HG03045 (cell line): ENCODE results near the gene IL25.
"Not testable (repeated sequence)": the region's sequence is repeated elsewhere in the genome, so short reads cannot be mapped to it uniquely, and the experiment has no call there.

Experiments used
- ATAC-seq: cut with Tn5 transposase; IDR thresholded peaks from one replicate; pipeline ENCODE4 v1.9.1; 2021; ENCODE audit warnings: mild to moderate bottlenecking, moderate library complexity; ENCODE audit not compliant: unreplicated experiment

The IL25 gene

DNA sequence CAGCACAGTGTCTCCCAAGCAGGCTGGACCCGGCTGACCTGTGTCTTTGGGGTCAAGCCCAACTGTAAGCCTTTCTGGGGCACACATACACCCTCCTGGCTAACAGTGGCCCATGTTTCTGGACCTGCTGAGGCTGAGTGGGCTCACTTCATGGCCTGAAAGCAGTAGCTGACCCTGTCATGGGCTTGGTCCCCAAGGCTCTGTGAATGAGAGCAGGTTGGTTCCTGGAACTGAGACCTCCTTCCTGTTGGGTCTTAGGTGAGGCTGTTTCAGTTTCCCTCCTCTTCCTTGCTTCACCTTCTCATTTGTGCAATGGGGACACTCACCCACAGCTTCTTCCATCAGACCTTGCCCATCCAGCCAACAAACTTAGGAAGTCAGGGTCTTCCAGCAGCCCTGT, 744 bp upstream of the IL25 start:
- no peak for ATAC-seq

DNA sequence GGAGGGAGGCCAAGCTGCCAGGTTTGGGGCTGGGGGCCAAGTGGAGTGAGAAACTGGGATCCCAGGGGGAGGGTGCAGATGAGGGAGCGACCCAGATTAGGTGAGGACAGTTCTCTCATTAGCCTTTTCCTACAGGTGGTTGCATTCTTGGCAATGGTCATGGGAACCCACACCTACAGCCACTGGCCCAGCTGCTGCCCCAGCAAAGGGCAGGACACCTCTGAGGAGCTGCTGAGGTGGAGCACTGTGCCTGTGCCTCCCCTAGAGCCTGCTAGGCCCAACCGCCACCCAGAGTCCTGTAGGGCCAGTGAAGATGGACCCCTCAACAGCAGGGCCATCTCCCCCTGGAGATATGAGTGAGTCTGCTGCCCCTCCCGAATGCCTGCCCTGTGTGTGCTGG, 432 bp downstream of the IL25 start:
- ATAC-seq, result no peak

DNA sequence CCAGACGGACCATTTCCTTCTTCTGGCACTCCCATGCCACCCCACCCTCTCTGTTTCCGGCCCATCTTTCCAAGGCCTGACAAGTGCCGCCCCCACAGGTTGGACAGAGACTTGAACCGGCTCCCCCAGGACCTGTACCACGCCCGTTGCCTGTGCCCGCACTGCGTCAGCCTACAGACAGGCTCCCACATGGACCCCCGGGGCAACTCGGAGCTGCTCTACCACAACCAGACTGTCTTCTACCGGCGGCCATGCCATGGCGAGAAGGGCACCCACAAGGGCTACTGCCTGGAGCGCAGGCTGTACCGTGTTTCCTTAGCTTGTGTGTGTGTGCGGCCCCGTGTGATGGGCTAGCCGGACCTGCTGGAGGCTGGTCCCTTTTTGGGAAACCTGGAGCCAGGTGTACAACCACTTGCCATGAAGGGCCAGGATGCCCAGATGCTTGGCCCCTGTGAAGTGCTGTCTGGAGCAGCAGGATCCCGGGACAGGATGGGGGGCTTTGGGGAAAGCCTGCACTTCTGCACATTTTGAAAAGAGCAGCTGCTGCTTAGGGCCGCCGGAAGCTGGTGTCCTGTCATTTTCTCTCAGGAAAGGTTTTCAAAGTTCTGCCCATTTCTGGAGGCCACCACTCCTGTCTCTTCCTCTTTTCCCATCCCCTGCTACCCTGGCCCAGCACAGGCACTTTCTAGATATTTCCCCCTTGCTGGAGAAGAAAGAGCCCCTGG, 3.1 kb downstream of the IL25 start:
- no peak for ATAC-seq

DNA sequence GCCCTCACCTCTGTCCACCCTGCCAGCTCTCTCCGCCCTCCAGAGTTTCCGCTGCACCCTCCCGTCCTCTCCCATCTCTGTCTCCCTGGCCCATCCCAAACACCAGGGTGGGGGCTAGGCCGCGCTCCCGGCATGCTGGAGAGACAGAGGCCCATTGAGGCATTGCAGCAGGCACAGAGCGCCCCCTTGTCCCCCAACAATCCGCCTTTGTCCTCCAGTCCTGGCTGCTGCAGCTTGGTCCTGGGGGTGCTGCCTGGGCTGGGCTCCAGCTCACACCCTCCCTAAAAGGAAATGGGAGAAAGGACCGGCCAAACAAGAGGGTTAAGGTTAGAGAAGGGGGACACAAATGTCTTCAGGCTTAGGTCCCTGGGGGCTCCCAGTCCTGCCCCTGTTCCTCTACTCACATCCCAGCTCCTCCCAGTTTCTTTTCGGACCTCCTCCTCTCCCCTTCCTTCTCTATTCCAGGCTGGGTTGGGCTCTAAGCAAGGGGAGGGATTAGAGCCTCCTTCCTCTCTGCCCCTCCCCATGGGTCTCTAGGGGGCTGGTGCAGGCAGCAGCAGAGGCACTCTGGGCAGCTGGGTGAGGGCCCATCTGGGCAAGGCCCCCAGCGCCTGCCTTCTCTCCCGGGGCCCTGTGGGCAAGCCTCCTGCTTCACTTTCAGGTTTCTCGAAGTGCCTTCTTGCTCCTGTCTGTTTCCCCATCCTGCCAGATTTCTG, 4.0 kb downstream of the IL25 start, which contains the start of gene CMTM5:
Gene CMTM5 (plus strand): TSS at position 565 of the 716 bp plus-strand sequence. CDS start 206 bp downstream, outside the sequence.
- no peak for ATAC-seq

DNA sequence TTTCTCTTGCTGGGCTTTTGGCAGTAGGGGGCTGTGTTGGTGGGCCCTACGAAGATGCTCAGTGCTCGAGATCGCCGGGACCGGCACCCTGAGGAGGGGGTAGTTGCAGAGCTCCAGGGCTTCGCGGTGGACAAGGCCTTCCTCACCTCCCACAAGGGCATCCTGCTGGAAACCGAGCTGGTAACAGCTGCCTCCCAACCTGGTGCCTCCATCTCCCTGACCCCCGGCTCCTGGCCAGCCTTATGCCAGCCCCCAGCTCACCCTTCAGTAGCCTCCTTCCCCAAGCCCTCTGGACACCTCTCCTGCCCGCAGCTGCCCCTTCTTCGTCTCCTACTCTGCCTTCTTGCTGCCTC, 4.6 kb downstream of the IL25 start:
- ATAC-seq, result no peak

DNA sequence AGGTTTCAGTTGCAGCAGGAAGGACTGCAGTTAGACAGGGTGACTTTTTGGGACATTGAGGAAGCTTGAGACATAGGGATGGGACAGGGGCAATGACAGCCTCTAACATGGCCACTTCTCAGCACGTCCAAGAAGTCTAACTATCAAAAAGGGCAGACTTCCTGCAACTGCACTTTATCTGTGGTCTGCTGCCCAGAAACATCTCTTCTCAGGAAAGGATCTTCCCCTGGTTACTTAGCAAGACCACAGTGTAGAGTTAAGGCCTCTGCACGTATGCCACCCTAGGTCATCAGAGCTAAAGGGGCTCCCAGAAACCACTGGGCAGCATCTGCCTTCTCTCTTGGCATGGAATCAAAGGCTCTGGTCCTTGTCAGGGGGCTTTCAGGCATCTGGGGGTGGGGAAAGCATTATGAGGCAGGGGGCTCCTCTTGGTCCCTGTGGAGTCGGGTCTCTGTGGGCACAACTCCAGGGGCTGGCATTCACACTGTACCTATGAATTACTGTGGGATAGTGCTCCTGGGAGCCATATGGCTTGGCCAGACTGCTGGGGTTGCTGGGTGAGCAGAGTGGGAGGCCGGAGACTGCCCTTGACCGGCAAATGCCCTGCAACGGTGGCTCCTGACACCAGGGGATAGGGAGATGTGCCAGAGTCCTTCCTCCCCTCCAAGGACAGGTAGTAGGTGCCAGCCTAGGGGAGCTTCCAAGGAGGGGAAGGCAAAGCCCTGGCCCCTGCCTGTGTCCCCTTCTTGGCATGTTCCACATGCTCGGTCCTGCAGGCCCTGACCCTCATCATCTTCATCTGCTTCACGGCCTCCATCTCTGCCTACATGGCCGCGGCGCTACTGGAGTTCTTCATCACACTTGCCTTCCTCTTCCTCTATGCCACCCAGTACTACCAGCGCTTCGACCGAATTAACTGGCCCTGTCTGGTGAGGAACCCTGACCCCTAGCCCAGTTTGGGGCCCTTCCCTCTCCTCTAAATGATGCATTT, 5.3 kb downstream of the IL25 start:
- ATAC-seq, result no peak

DNA sequence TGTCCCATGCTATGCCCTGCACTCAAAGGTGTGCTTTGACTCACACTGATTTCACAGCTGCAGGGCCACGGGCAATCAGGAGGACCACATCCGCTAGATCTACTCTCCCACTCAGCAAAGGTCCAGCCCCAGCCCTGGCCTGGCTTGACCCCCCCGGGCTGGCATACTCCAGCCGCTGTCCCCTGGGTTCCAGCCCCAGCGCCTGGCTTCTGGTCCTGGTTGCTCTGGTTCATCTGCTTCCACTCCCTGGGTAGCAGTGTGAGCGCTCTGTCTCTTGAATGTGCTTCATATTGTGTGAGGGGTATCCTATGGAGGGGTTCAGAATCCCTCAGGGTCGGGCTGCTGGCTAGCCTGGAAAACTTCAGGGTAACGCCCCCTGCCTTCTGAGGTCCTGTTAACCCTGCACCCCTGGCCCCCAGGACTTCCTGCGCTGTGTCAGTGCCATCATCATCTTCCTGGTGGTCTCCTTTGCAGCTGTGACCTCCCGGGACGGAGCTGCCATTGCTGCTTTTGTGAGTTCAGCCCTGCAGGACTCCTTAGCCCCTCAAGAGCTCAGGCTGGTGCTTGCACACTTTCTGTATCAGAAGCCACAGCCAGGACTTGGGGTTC, 6.1 kb downstream of the IL25 start:
- no peak for ATAC-seq

DNA sequence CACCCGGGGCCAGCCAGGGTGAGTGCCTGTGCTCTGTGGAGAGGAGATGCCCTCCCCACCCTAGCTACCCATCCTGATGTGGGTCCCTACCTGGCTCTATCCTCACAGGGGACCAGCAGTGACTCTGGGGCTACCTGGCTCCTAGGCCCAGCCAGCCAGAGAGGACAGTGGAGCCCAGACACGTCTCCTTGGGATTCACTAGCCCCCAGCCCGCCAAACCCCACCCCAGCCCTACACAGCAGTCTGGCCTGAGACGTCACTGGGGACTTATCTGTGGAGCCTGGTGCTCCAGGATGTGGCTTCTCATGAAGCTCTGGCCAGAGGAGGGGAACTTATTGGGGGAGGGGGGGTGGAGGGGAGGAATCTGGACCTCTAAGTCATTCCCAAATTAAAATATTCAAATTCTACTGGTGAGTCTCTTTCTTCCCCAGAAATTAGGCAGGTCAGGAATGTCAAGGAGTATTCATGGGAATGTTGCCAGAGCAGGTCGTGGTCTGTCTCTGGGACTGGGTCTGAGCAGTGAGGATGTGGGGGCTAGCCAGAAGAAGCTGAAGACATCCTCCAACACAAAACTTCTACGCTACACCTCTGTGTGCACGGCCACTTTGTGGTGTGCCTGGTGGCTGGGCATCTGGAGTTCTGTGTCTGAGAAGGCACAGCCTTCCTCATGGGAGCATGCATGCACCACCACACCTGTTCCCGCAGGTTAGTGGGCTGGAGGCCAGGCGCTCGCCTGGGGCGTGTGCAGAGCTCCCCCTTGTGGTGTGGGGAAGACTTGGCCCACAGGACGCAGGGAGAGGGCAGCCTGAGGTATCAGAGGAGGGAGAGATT, 7.0 kb downstream of the IL25 start:
- ATAC-seq, result no peak

DNA sequence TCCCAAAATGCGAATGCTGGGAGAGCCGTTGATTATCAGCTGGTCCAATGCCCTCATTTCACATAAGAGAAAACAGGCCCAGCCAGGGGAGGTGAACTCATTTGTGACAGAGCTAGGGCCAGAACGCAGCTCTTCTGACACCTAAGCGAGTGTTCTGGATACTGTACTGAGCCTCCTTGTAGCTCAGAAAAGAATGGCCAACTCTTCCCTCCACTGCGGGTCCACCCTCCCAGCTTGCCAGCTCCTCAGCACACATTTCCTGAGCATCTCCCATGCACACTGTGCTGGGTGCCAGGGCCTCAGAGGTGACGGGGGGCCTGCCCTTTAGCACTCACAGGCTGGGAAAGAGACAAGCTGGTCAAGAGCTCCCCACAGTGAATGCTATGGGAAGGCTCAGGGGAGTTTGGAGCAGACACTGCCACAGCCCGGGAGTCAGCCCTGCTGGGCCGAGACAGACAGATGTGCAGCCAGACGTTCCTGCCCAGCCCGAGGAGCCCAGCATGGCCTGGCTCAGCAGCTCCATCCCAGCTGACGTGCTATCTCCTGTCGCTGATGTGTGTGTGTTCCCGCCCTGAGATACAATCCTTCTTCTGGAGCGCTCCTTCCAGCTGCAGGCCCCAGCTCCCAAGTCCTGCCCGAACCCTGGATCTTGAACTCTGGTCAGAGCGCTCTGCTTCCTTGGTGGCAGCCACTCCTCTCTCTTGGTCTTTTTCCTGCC, 7.7 kb downstream of the IL25 start:
- ATAC-seq, result no peak

DNA sequence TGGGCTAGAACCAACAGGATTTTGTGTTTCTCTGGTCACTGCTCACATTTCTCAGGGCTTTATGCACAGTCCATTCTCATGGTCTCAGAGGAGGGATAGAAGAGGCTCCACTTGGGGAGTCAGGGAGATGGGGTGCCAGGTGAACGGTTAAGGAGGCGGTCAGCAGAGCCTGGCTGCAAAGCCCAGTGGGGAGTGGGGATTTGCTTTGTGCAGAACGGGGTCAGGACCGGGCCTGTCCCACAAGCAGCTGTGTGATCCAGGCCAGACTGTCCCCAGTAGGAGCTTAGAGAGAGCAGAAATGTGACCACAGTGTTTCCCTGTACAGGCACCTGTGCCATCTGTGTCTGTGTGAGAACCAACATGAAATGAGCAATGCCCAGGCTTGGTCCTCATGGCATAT, 8.4 kb downstream of the IL25 start:
- ATAC-seq, result no peak

DNA sequence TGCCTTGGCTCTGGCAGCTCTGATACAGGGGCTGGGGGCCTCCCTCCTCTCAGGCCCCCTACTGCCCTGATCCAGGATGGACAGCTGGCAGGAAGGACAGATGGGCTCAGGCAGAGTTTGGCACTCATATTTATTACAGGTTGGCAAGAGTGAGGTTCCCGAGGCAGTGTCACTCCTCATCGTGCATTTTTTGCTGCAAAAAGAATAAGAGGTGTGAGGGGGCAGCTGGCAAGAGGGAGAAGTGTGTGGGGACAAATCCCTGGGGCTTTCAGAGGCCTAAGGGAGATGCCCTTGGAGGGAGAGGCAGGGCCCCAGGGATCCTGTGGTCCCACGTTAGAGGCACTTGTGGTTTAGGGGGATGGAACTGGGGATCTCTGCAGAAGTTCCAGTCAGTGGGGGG, 9.3 kb downstream of the IL25 start:
- ATAC-seq, result no peak

DNA sequence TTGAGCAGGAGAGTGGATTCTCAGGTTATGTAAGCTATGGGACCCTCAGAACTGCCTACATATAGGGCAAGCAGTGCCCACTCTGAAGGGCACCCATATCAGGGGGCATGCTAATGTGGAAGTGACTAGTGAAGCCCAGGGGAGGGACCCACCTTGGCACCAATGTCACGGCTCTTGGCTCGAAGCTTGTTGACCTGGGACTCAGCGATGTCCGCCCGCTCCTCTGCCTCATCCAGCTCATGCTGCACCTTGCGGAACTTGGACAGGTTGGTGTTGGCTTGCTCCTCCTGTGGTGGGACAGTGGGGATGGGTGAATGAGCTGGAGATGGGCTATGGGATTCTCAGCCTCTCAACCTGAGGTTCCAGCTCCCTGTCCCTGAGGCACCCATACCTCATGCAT, 9.7 kb downstream of the IL25 start:
- ATAC-seq, result no peak

DNA sequence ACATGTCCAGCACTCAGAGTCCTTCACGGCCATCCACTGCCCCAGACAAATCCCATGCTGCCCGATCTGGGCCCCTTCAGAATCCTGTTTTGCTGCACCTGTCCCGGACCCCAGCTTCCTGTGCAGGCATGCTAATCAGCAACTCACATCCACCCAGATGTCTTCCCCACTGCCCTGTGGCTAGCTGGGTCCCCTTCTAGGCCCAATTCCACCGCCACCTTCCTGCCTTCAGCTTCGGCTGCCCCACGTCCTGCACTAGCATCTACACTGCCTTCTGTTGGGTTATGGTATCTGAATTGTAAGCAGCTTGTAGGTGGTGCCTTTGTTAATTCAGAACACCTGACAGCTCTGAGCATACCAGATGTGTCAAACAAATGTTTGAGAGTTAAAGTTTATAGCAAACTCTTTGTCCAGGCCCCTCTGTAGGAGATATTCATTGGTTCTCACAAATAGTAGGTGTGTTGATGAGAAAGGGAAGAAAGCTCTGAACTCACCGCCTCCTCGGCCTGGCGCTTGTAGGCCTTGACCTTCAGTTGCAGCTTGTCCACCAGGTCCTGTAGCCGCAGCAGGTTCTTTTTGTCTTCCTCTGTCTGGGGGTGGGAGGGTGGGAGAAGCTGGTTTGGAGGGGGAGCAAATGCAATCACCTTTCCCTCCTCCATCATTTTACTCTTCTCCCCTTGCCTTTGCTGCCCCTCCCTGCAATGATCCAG, 10.3 kb downstream of the IL25 start:
- no peak for ATAC-seq

DNA sequence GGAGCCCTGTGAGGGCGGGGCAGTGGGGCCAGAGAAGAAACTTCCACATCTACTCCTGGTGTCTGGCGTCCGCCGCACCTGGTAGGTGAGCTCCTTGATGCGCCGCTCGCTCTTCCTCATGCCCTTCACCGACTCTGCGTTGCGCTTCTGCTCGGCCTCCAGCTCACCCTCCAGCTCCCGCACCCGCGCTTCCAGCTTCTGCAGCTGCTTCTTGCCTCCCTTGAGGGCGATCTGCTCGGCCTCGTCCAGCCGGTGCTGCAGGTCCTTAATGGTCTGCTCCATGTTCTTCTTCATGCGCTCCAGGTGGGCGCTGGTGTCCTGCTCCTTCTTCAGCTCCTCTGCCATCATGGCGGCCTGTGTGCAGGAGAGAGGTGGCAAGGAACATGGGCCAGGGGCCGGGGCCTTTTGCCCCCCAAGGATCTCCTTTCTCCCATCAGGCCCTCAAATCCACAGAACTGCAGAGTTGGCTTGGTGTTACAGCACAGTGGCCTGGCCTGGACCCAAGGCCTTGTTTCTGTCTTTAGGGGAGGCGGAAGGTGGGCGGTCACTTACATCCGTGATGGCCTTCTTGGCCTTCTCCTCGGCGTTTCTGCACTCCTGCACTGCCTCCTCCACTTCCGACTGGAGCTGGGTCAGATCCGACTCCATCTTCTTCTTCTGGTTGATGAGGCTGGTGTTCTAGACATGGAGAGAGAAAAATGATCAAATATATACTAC, 11.9 kb downstream of the IL25 start:
- ATAC-seq, result no peak

DNA sequence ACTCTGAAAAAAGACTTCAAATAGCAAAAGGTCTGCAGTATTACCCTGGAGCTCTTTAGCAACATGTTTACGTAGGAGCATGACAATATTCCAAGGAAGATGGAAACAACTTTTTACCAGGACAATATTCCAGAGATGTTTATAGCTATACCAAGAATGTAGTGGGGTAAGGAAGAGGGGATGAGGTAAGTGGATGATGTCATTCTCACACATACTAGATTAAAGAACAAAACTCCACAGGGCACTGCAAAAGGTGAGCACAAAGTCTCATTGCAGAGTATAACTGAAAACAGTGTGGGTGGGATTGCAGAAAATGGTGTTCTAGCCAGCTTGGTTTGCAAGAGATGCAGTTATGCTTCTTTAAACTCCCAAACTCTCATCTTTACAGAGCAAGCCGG, 12.6 kb downstream of the IL25 start:
- no peak for ATAC-seq

DNA sequence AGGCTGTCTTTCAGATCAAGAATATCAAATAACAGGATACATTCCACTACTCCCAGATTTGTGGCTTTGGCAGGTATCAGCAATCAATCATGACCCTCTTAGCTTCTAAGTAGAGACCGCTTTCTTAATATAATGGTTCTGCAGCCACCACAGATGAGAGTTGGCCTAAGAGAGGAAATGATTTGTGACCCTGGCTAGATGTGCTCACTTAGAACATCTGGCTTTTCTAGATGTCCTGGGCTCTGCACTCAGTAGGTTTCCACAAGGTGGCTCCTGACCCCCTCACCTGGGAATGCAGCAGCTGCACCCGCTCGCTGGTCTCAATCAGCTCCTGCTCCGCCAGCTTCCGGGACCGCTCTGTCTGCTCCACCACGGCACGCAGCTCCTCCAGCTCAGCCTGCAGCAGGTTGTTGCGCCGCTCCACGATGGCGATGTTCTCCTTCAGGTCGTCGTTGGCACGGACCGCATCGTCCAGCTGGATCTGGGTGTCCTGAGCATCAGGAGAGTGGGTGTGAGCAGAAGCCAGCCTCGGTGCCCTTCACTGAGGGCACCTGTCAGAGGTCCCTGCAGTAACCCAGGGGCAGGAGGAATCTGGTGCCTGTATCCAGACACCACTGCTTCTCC, 13.1 kb downstream of the IL25 start:
- ATAC-seq, result no peak

DNA sequence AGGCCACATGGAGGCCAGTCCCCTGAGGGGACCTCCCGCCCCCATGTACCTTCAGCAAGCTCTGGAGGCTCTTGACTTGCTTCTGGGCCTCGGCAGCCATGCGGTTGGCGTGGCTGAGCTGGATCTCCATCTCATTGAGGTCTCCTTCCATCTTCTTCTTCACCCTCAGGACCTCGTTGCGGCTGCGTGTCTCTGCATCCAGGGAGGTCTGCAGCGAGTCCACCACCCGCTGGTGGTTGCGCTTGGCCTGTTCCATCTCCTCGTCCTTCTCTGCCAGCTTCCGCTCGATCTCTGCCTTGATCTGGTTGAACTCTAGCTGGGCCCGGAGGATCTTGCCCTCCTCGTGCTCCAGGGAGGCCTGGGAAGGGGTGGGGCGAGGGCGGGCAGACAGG, 13.7 kb downstream of the IL25 start:
- ATAC-seq, result not testable (repeated sequence)

DNA sequence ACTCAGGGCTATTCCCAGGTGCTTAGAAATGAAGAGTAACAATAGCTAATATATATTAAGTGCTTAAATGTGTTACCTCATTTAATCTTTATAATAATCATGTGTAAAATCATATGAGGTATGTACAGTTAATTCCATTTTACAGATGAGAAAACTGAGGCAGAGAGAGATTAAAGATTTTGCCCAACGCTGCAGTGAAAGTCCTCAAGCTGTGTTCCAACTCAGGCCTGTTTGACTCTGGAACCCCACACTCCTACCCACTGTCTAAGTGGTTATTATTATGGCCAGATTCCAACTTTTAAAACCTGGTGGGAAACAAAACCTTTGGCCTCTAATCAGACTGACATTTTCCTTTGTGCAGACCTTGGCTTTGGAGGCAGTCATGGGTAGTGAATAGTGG, 14.4 kb downstream of the IL25 start:
- no peak for ATAC-seq
